Liver (tissue), 9 donors: Measurements from ENCODE around the gene COL11A1. TPM values are rescaled to one million over a fixed set of nuclear protein-coding genes. Genes with fewer than 3 reads are reported as not detected.

Experiments
- DNase-seq: peaks from one replicate; pipeline ENCODE4 v3.0.0-alpha.2; 2017; ENCODE audit warnings: low spot score
- H3K27ac ChIP-seq, 2 donors: one replicate each; pipeline ENCODE4 v1.7.0; 2013; ENCODE audit warnings: inconsistent platforms in 2 of 2, low read length in 2 of 2, control low read depth in 1 of 2, low read depth in 1 of 2, mild to moderate bottlenecking in 1 of 2
- H3K27me3 ChIP-seq, 4 donors: one replicate each; pipeline versions ENCODE4 v1.6.1 to v1.7.0; 2013; ENCODE audit warnings: low read length in 3 of 4, inconsistent platforms in 1 of 4, mild to moderate bottlenecking in 1 of 4, moderate library complexity in 1 of 4; ENCODE audit not compliant: control insufficient read depth in 4 of 4, insufficient read depth in 4 of 4
- H3K36me3 ChIP-seq, 4 donors: one replicate each; pipeline versions ENCODE4 v1.6.1 to v1.7.0; 2013; ENCODE audit warnings: low read length in 3 of 4, mild to moderate bottlenecking in 3 of 4, low read depth in 1 of 4, moderate library complexity in 1 of 4; ENCODE audit not compliant: control insufficient read depth in 4 of 4, insufficient read depth in 3 of 4
- H3K4me1 ChIP-seq, 4 donors: one replicate each; pipeline versions ENCODE4 v1.6.1 to v1.7.0; 2013; ENCODE audit warnings: low read length in 3 of 4, mild to moderate bottlenecking in 3 of 4, moderate library complexity in 1 of 4; ENCODE audit not compliant: control insufficient read depth in 4 of 4, insufficient read depth in 4 of 4
- H3K4me3 ChIP-seq, 3 donors: one replicate each; pipeline versions ENCODE4 v1.6.1 to v1.7.0; 2013; ENCODE audit warnings: low read length in 3 of 3, control low read depth in 1 of 3, low read depth in 1 of 3, mild to moderate bottlenecking in 1 of 3
- H3K9ac ChIP-seq, 2 donors: one replicate each; pipeline ENCODE4 v1.7.0; 2013; ENCODE audit warnings: low read length in 2 of 2, mild to moderate bottlenecking in 2 of 2, moderate library complexity in 2 of 2, control low read depth in 1 of 2, low read depth in 1 of 2
- H3K9me3 ChIP-seq, 4 donors: one replicate each; pipeline versions ENCODE4 v1.6.1 to v1.7.0; 2013; ENCODE audit warnings: low read length in 3 of 4; ENCODE audit not compliant: control insufficient read depth in 4 of 4
- EGR1 ChIP-seq, 2 donors: IDR thresholded peaks; 2 replicates each; pipeline ENCODE4 v1.6.1; 2016 to 2018; ENCODE audit warnings: antibody characterized with exemption in 2 of 2, low read depth in 2 of 2
- FOXA1 ChIP-seq: IDR thresholded peaks from 2 replicates; pipeline ENCODE4 v1.6.1; 2016; ENCODE audit warnings: antibody characterized with exemption
- FOXA2 ChIP-seq: IDR thresholded peaks from 2 replicates; pipeline ENCODE4 v1.6.1; 2016; ENCODE audit warnings: antibody characterized with exemption
- GABPA ChIP-seq, 2 donors: IDR thresholded peaks in 1 of 2; conservative IDR thresholded peaks in 1 of 2; 2 replicates each; pipeline ENCODE4 v1.6.1; 2016; ENCODE audit warnings: antibody characterized with exemption in 2 of 2, mild to moderate bottlenecking in 1 of 2, moderate library complexity in 1 of 2
- HNF4A ChIP-seq, 2 donors: conservative IDR thresholded peaks; 2 replicates each; pipeline ENCODE4 v1.6.1; 2016; ENCODE audit warnings: antibody characterized with exemption in 2 of 2, mild to moderate bottlenecking in 2 of 2
- JUND ChIP-seq, 2 donors: IDR thresholded peaks; 2 replicates each; pipeline ENCODE4 v1.6.1; 2016; ENCODE audit warnings: antibody characterized with exemption in 2 of 2
- MAX ChIP-seq: IDR thresholded peaks from 2 replicates; pipeline ENCODE4 v1.6.1; 2016; ENCODE audit warnings: antibody characterized with exemption
- NR2F2 ChIP-seq: IDR thresholded peaks from 2 replicates; pipeline ENCODE4 v1.6.1; 2016; ENCODE audit warnings: antibody characterized with exemption
- RAD21 ChIP-seq, 2 donors: IDR thresholded peaks; 2 replicates each; pipeline ENCODE4 v1.6.1; 2016; ENCODE audit warnings: antibody characterized with exemption in 2 of 2, mild to moderate bottlenecking in 2 of 2
- RXRA ChIP-seq, 2 donors: IDR thresholded peaks; 2 replicates each; pipeline ENCODE4 v1.6.1; 2017 to 2018; ENCODE audit warnings: antibody characterized with exemption in 2 of 2, mild to moderate bottlenecking in 1 of 2
- TAF1 ChIP-seq: conservative IDR thresholded peaks from 2 replicates; pipeline ENCODE4 v1.6.1; 2016; ENCODE audit warnings: antibody characterized with exemption, mild to moderate bottlenecking
- YY1 ChIP-seq: IDR thresholded peaks from 2 replicates; pipeline ENCODE4 v1.6.1; 2016; ENCODE audit warnings: antibody characterized with exemption, mild to moderate bottlenecking
- WGBS: extraction: QIAGEN DNeasy Blood & Tissue Kit; methylation state at CpG from one replicate; pipeline ENCODE4 v1.1.7; 2013; 5-methylcytosine and 5-hydroxymethylcytosine counted together
- polyA plus RNA-seq, 2 donors: library from polyadenylated mRNA; stranded (reverse) in 1 of 2; unstranded in 1 of 2; fragments of 200-250 nt in 1 of 2; fragments of >200 nt in 1 of 2; fragmentation: Nextera tagmentation in 1 of 2; extraction: Ambion mirVana in 1 of 2; gene quantifications; one replicate each; pipeline versions ENCODE4 v1.2.1 to v1.2.3, GENCODE V29; 2013 to 2015
- total RNA-seq, 2 donors: library from RNA; depleted of rRNA; stranded (reverse); fragments of >200 nt; gene quantifications; one replicate each; pipeline ENCODE4 v1.2.3, GENCODE V29; 2014
- TF ChIP-seq, protein P1 (sequence below): fragments of 150-350 bp; IDR thresholded peaks from 2 replicates; pipeline ENCODE4 v1.5.1; 2017; ENCODE audit warnings: improper control_type of control experiment, low read depth, low read length; ENCODE audit not compliant: missing input control
- TF ChIP-seq, protein P2 (sequence below): IDR thresholded peaks from 2 replicates; pipeline ENCODE4 v1.6.1; 2016; ENCODE audit warnings: antibody characterized with exemption
- TF ChIP-seq, protein P3 (sequence below): IDR thresholded peaks from 2 replicates; pipeline ENCODE4 v1.6.1; 2016; ENCODE audit warnings: antibody characterized with exemption, mild to moderate bottlenecking
- TF ChIP-seq, protein P4 (sequence below): IDR thresholded peaks from 2 replicates; pipeline ENCODE4 v1.6.1; 2016; ENCODE audit warnings: antibody characterized with exemption
- donor health status: healthy.
- donor health status: healthy.
- donor health status: healthy.
- donor health status: healthy.
- donor health status: healthy.

The COL11A1 gene
- total and polyA plus RNA-seq, 4 donors = 0.01 to 0.42 TPM; not detected in 2

- H3K4me3 ChIP-seq = no peak overlapping the region
- DNase-seq = no peak
- WGBS = 80% methylated on average over 6 of the region's 6 CpGs
- no peak overlapping the region for H3K27ac ChIP-seq
- no peaks in the 10 kb centered on the region for H3K9me3 ChIP-seq
- TF ChIP-seq, protein P1, sequence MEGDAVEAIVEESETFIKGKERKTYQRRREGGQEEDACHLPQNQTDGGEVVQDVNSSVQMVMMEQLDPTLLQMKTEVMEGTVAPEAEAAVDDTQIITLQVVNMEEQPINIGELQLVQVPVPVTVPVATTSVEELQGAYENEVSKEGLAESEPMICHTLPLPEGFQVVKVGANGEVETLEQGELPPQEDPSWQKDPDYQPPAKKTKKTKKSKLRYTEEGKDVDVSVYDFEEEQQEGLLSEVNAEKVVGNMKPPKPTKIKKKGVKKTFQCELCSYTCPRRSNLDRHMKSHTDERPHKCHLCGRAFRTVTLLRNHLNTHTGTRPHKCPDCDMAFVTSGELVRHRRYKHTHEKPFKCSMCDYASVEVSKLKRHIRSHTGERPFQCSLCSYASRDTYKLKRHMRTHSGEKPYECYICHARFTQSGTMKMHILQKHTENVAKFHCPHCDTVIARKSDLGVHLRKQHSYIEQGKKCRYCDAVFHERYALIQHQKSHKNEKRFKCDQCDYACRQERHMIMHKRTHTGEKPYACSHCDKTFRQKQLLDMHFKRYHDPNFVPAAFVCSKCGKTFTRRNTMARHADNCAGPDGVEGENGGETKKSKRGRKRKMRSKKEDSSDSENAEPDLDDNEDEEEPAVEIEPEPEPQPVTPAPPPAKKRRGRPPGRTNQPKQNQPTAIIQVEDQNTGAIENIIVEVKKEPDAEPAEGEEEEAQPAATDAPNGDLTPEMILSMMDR = no peak
- TF ChIP-seq HNF4A (conservative IDR thresholded peaks at IDR 0.05) = no peak
- no peak for TF ChIP-seq NR2F2
- TF ChIP-seq, protein P2, sequence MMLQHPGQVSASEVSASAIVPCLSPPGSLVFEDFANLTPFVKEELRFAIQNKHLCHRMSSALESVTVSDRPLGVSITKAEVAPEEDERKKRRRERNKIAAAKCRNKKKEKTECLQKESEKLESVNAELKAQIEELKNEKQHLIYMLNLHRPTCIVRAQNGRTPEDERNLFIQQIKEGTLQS = no peak
- no peak for TF ChIP-seq GABPA (IDR thresholded peaks at IDR 0.05 in 1 of 2, conservative IDR thresholded peaks at IDR 0.05 in 1 of 2)
- no peak for TF ChIP-seq TAF1
- no peak for TF ChIP-seq JUND (IDR thresholded peaks at IDR 0.05)
- no peak for TF ChIP-seq FOXA2
- TF ChIP-seq RAD21 (IDR thresholded peaks at IDR 0.05) = no peak
- no peaks in the 10 kb centered on the region for H3K36me3 ChIP-seq
- no peaks in the 10 kb centered on the region for H3K27me3 ChIP-seq
- no peaks in the 10 kb centered on the region for H3K4me1 ChIP-seq
- no peak overlapping the region for H3K9ac ChIP-seq
Observed at GRCh38 chr1:102978874-102979273, 129.4 kb downstream of the COL11A1 start.

- Histone ChIP-seq H3K9me3 (no peaks in the 10 kb centered on the region), H3K27ac (no peak overlapping the region), H3K9ac (no peak overlapping the region), H3K4me1 (no peaks in the 10 kb centered on the region), H3K36me3 (no peaks in the 10 kb centered on the region), H3K4me3 (no peak overlapping the region), H3K27me3 (no peaks in the 10 kb centered on the region)
- TF ChIP-seq YY1 (no peak), EGR1 (IDR thresholded peaks at IDR 0.05; ENCODE audit: low read depth in 2 of 2) (no peak), RXRA (IDR thresholded peaks at IDR 0.05) (no peak), RAD21 (IDR thresholded peaks at IDR 0.05) (no peak), HNF4A (conservative IDR thresholded peaks at IDR 0.05) (no peak), MAX (no peak), NR2F2 (no peak), FOXA2 (no peak), FOXA1 (no peak), JUND (IDR thresholded peaks at IDR 0.05) (no peak), GABPA (IDR thresholded peaks at IDR 0.05 in 1 of 2, conservative IDR thresholded peaks at IDR 0.05 in 1 of 2) (no peak)
- TF ChIP-seq, protein P1 = no peak
- TF ChIP-seq, protein P3, sequence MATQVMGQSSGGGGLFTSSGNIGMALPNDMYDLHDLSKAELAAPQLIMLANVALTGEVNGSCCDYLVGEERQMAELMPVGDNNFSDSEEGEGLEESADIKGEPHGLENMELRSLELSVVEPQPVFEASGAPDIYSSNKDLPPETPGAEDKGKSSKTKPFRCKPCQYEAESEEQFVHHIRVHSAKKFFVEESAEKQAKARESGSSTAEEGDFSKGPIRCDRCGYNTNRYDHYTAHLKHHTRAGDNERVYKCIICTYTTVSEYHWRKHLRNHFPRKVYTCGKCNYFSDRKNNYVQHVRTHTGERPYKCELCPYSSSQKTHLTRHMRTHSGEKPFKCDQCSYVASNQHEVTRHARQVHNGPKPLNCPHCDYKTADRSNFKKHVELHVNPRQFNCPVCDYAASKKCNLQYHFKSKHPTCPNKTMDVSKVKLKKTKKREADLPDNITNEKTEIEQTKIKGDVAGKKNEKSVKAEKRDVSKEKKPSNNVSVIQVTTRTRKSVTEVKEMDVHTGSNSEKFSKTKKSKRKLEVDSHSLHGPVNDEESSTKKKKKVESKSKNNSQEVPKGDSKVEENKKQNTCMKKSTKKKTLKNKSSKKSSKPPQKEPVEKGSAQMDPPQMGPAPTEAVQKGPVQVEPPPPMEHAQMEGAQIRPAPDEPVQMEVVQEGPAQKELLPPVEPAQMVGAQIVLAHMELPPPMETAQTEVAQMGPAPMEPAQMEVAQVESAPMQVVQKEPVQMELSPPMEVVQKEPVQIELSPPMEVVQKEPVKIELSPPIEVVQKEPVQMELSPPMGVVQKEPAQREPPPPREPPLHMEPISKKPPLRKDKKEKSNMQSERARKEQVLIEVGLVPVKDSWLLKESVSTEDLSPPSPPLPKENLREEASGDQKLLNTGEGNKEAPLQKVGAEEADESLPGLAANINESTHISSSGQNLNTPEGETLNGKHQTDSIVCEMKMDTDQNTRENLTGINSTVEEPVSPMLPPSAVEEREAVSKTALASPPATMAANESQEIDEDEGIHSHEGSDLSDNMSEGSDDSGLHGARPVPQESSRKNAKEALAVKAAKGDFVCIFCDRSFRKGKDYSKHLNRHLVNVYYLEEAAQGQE = no peak
- TF ChIP-seq, protein P2 = no peak
- TF ChIP-seq, protein P4, sequence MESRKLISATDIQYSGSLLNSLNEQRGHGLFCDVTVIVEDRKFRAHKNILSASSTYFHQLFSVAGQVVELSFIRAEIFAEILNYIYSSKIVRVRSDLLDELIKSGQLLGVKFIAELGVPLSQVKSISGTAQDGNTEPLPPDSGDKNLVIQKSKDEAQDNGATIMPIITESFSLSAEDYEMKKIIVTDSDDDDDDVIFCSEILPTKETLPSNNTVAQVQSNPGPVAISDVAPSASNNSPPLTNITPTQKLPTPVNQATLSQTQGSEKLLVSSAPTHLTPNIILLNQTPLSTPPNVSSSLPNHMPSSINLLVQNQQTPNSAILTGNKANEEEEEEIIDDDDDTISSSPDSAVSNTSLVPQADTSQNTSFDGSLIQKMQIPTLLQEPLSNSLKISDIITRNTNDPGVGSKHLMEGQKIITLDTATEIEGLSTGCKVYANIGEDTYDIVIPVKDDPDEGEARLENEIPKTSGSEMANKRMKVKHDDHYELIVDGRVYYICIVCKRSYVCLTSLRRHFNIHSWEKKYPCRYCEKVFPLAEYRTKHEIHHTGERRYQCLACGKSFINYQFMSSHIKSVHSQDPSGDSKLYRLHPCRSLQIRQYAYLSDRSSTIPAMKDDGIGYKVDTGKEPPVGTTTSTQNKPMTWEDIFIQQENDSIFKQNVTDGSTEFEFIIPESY = no peak
- DNase-seq = no peak
Observed at GRCh38 chr1:102977292-102977691, 131.0 kb downstream of the COL11A1 start.
